ENCODE measurements around the gene OSBPL5.

The OSBPL5 gene

DNA sequence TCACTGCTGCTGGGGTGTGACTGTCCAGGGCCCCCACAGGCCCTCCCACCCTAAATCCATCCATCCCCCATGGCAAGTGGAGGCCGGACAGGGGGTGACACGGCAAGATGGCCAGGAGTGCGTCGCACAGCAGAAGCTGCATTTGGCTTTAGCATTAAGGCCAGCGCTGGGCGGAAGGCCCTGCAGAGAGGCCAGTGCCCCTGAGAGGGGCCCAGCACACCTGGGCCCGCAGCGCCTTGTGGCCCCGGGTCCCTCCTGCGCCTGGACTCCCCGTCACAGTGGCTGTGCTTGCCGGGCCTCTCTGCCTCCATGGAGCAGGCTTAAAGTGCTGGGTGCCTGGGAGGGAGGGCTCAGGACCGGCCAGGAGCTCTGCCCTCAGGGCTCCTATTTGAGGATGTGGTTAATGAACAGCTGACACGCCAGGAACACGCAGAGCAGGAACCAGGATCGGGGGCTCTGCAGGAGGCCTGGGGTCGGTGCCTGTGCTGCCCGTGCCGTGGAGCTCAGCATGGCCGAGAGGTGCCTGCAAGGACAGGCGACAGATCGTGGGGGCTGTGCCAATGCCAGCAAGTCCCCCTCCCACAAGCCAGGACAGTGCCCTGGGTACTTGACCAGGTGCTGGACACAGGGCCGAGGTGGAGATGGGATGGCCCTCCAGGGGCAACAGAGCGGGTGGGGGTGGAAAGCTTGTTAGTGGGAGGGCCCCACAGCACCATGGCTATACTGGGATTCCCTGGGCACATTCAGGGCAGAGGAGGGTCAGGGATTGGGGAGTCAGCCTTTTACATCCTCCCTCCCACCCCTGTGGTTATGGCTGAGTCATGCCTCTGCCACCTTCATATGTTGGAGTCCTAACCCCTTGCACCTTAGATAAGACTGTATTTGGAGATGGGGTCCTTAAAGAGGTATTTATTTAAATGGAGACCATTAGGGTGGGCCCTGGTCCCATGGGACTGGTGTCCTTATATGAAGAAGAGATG, 77.0 kb downstream of the OSBPL5 start:
- no peak for FAIRE-seq
- TF ChIP-seq, protein P1, sequence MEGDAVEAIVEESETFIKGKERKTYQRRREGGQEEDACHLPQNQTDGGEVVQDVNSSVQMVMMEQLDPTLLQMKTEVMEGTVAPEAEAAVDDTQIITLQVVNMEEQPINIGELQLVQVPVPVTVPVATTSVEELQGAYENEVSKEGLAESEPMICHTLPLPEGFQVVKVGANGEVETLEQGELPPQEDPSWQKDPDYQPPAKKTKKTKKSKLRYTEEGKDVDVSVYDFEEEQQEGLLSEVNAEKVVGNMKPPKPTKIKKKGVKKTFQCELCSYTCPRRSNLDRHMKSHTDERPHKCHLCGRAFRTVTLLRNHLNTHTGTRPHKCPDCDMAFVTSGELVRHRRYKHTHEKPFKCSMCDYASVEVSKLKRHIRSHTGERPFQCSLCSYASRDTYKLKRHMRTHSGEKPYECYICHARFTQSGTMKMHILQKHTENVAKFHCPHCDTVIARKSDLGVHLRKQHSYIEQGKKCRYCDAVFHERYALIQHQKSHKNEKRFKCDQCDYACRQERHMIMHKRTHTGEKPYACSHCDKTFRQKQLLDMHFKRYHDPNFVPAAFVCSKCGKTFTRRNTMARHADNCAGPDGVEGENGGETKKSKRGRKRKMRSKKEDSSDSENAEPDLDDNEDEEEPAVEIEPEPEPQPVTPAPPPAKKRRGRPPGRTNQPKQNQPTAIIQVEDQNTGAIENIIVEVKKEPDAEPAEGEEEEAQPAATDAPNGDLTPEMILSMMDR (IDR thresholded peaks at IDR 0.05; ENCODE audit: insufficient read depth, missing control alignments), result no peak
- no peak for DNase-seq (ENCODE audit: insufficient read length, low spot score)

DNA sequence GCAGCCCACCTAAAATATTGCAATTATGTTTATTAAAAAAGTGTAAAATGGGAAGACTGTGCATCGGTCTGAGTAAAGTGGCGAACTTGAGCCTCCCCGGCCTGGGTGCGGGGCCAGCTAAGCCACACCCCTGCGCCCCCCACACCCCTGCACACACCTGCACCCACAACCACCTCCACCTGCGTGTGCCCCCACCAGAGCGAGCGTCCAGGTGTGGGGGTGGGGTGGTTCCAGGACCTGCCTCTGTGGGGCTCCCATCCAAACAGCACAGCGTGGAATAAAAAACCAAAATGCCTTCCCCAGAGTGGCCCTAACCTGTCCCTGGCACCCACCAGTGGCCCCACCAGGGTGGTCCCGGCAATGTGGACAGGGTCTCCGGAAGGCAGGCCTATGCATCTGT, 77.7 kb downstream of the OSBPL5 start:
- FAIRE-seq (no peak), DNase-seq (ENCODE audit: insufficient read length, low spot score) (no peak)
- TF ChIP-seq, protein P1 (IDR thresholded peaks at IDR 0.05; ENCODE audit: insufficient read depth, missing control alignments), result no peak

DNA sequence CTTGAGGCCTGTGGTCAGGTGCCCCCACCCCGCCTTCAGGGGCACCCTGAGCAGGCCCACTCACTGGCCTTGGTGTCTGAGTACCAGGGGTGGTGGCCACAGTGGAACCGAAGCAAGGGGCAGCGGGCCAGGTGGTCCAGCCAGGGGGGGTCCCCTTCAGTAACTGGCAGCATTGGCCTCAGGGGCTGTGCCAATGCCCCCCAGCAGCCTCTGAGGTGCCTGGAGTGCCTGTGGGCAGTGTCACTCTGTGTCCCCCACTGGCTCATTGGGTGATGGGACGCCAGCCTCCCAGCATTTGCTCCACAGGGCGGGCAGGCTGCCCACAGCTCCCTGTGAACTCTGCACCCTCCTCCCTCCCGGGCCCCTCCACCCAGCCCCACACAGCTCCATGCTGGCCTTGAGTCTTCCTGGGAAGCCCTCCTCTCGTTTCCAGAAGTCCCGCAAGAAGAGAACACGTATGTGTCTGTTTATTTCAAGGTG, 78.4 kb downstream of the OSBPL5 start:
- DNase-seq (ENCODE audit: insufficient read length, low spot score) (no peak), FAIRE-seq (no peak)
- TF ChIP-seq, protein P1 (IDR thresholded peaks at IDR 0.05; ENCODE audit: insufficient read depth, missing control alignments), result no peak

DNA sequence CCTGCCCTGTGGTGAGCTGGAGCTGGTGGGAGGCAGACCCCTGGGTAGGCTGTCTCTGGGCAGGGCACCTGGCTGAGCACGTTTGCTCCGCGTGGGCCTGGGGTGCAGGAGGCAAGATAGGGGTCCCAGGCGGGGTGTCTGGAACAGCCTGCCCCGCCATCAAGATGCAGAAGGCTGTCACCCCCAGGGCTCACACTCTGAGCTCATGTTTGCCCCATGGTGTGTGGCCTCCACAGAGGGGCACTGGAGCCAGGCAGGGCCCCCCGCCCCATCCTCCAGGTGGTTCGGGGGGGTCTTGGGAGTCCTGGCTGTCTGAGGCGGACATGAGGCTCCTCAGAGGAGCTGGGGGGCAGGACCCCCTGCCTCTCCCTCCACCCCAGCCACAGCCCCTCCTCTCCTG, 79.0 kb downstream of the OSBPL5 start:
- TF ChIP-seq, protein P1 (IDR thresholded peaks at IDR 0.05; ENCODE audit: insufficient read depth, missing control alignments), result no peak
- no peak for FAIRE-seq
- DNase-seq (ENCODE audit: insufficient read length, low spot score), result no peak

DNA sequence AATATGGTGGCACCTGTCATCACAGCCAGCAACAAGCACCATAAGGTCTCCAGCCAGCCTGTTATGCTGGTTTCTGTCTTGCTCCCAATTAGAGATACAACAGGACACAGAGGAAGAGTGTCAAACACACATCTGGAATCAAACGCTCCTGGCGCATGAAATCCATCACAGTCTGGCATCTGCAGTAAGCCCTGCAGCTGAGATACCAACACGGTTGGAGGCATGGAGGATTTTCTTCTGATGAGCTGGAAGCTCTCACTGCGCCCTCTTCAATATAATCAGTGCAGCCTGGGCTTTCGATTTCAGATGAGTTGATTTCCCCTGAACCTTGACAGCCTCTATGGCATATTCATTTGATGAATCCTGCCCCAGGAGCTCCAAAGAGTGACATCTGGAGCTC, 80.1 kb downstream of the OSBPL5 start:
- DNase-seq (ENCODE audit: insufficient read length, low spot score) (no peak), FAIRE-seq (no peak)
- TF ChIP-seq, protein P1 (IDR thresholded peaks at IDR 0.05; ENCODE audit: insufficient read depth, missing control alignments), result no peak

DNA sequence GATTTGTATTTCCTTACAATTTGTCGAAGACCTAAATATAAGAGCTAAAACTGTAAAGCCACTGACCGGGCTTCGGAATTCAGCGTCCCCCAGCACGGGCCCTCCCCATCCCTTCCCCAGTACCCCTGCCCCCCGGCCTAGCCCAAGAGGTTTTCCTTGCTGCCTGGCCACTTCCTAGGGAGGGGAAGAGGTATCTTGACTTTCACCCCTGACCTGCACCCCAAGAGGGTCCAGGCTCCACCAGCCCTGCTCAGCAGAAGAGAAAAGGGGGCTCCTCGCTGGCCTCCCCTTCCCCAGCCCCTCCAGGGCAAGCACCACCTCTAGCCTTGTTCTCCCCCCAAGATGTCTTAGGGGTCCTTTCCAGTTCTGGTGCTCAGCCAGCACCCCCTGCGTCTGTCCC, 81.8 kb downstream of the OSBPL5 start:
- DNase-seq (ENCODE audit: insufficient read length, low spot score), result no peak
- TF ChIP-seq, protein P1 (IDR thresholded peaks at IDR 0.05; ENCODE audit: insufficient read depth, missing control alignments), result no peak
- no peak for FAIRE-seq

DNA sequence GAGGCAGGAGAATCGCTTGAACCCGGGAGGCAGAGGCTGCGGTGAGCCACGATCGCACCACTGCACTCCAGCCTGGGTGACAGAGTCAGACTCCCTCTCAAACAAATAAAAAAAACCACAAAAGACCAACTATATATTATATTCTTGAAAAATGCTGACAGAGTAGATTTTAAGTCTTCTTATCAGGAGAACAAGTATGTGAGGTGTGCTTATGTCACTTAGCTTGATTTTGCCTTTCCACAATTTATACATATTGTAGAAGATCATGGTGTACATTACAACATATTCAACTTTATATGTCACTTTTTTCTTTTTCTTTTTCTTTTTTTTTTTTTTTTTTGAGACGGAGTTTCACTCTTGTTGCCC, 83.7 kb downstream of the OSBPL5 start:
- FAIRE-seq, result no peak

More for the DNA sequence above, 83.7 kb downstream of the OSBPL5 start:
- TF ChIP-seq, protein P1 (IDR thresholded peaks at IDR 0.05; ENCODE audit: insufficient read depth, missing control alignments), result no peak
- DNase-seq (ENCODE audit: insufficient read length, low spot score), result no peak

All from D721Med (cell line).